Keratinocyte (primary cell): Measurements from ENCODE around the gene TENT5A. TPM values are rescaled to one million over a fixed set of nuclear protein-coding genes. Genes with fewer than 3 reads are reported as not detected.

Experiments
- DNase-seq: peaks from one replicate; pipeline ENCODE4 v3.0.0-alpha.2; 2011; ENCODE audit warnings: low read depth, missing footprints, low spot score
- FAIRE-seq: peaks from 2 replicates; lab custom pipeline; 2011; peaks lifted over from hg19 to GRCh38; lab: Jason Lieb, UNC
- H2AFZ ChIP-seq: 2 replicates; pipeline ENCODE4 v1.6.0; 2012; ENCODE audit warnings: low read length, control low read depth, inconsistent platforms; ENCODE audit not compliant: control insufficient read depth
- H3K27ac ChIP-seq: 2 replicates; pipeline ENCODE4 v1.5.1; 2011; ENCODE audit warnings: low read length; ENCODE audit not compliant: control insufficient read depth, insufficient read depth
- H3K27me3 ChIP-seq: 3 replicates; pipeline ENCODE4 v1.6.0; 2011; ENCODE audit warnings: low read length; ENCODE audit not compliant: control insufficient read depth, insufficient read depth; ENCODE audit errors: extremely low read depth
- H3K36me3 ChIP-seq, 2 experiments: 2 replicates in 1 of 2; 3 replicates in 1 of 2; pipeline ENCODE4 v1.5.1; 2011; ENCODE audit warnings: low read length in 2 of 2, mild to moderate bottlenecking in 1 of 2; ENCODE audit not compliant: control insufficient read depth in 2 of 2, insufficient read depth in 2 of 2; ENCODE audit errors: extremely low read depth in 1 of 2
- H3K4me1 ChIP-seq: 3 replicates; pipeline ENCODE4 v1.5.1; 2011; ENCODE audit warnings: low read length; ENCODE audit not compliant: control insufficient read depth, insufficient read depth; ENCODE audit errors: extremely low read depth
- H3K4me2 ChIP-seq: 3 replicates; pipeline ENCODE4 v1.6.0; 2011; ENCODE audit warnings: low read depth, low read length; ENCODE audit not compliant: control insufficient read depth, insufficient read depth; ENCODE audit errors: extremely low read depth
- H3K4me3 ChIP-seq, 3 experiments: fragments of 200-600 bp in 1 of 3; sonication (generic) in 1 of 3; 2 replicates in 2 of 3; 3 replicates in 1 of 3; pipeline ENCODE4 v1.5.1; 2011 to 2016; ENCODE audit warnings: low read length in 3 of 3, mild to moderate bottlenecking in 3 of 3, control low read depth in 2 of 3, inconsistent platforms in 1 of 3, low read depth in 1 of 3, mixed read lengths in 1 of 3, mixed run types in 1 of 3, moderate library complexity in 1 of 3; ENCODE audit not compliant: control insufficient read depth in 2 of 3, insufficient read depth in 2 of 3; ENCODE audit errors: extremely low read depth in 1 of 3
- H3K79me2 ChIP-seq: 2 replicates; pipeline ENCODE4 v1.6.0; 2012; ENCODE audit warnings: low read length; ENCODE audit not compliant: control insufficient read depth, insufficient read depth
- H3K9ac ChIP-seq: 3 replicates; pipeline ENCODE4 v1.6.0; 2011; ENCODE audit warnings: low read length; ENCODE audit not compliant: control insufficient read depth, insufficient read depth; ENCODE audit errors: extremely low read depth
- H3K9me1 ChIP-seq: 3 replicates; pipeline ENCODE4 v1.6.0; 2011; ENCODE audit warnings: low read length; ENCODE audit not compliant: control insufficient read depth, insufficient read depth; ENCODE audit errors: extremely low read depth
- H3K9me3 ChIP-seq: 2 replicates; pipeline ENCODE4 v1.5.1; 2012; ENCODE audit warnings: low read depth, low read length; ENCODE audit not compliant: control insufficient read depth
- H4K20me1 ChIP-seq: 3 replicates; pipeline ENCODE4 v1.6.0; 2011; ENCODE audit warnings: low read length; ENCODE audit not compliant: control insufficient read depth, insufficient read depth; ENCODE audit errors: extremely low read depth
- CTCF ChIP-seq, 3 experiments: IDR thresholded peaks in 1 of 3; conservative IDR thresholded peaks in 1 of 3; optimal IDR thresholded peaks in 1 of 3; 2 replicates in 2 of 3; 3 replicates in 1 of 3; pipeline versions ENCODE3 to v1.5.1; 2011; ENCODE audit warnings: low read length in 3 of 3, mild to moderate bottlenecking in 3 of 3, moderate library complexity in 2 of 3, control low read depth in 1 of 3, inconsistent platforms in 1 of 3; ENCODE audit not compliant: insufficient read depth in 2 of 3; ENCODE audit errors: extremely low read depth in 1 of 3
- EZH2 ChIP-seq: IDR thresholded peaks from one replicate; pipeline ENCODE4 v1.6.1; 2012; ENCODE audit warnings: inconsistent platforms, mild to moderate bottlenecking, low read length, moderate library complexity
- dilution Hi-C: fragments of 300-500 bp; cut with MboI; formaldehyde crosslinking; loops from one replicate; pipeline ENCODE4 v1.7.0; 2020; ENCODE audit warnings: low sequenced_read_pairs; ENCODE audit not compliant: extremely low pct_ligation_motif_present
- polyA plus RNA-seq, 5 experiments: library from polyadenylated mRNA; depleted of rRNA in 3 of 5; stranded (reverse) in 3 of 5; stranded (forward) in 1 of 5; unstranded in 1 of 5; fragments of >200 nt; gene quantifications; 1 replicate in 1 of 5; 2 replicates in 3 of 5; 3 replicates in 1 of 5; pipeline versions ENCODE4 v1.2.1 to v1.2.3, GENCODE V29; 2011 to 2012; ENCODE audit warnings: missing spikeins in 2 of 5, low read depth in 1 of 5, low replicate concordance in 1 of 5

The TENT5A gene
- polyA plus RNA-seq, 1 donor (not counting 4 experiments of a cell fraction or from before 2014, with no cell fraction given), result 1.6 TPM

DNA sequence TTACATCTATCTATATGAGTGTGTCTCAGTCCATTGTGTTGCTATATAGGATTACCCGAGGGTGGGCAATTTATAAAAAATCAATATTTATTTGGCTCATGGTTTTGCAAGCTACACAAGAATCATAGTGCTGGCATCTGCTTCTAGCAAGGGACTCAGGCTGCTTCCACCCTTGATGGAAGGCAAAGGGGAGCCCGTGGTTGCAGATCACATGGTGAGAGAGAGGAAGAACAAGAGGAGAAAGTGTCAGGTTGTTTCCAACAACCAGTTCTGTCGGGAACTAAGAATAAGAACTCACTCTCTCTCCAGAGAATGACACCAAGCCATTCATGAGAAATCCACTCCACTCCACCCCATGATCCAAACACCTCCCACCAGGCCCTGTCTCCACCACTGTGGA is 48.2 kb upstream of the TENT5A start:
- no peak for TF ChIP-seq CTCF (optimal IDR thresholded peaks at IDR 0.05 in 1 of 3, IDR thresholded peaks at IDR 0.05 in 1 of 3, conservative IDR thresholded peaks at IDR 0.05 in 1 of 3; ENCODE audit: extremely low read depth in 1 of 3, insufficient read depth in 2 of 3, low read length in 3 of 3)
- no peak for TF ChIP-seq EZH2
- Histone ChIP-seq H3K9ac (no peak overlapping the region), H3K4me3 (no peak overlapping the region), H3K4me1 (no peaks in the 10 kb centered on the region), H3K79me2 (no peaks in the 10 kb centered on the region), H3K4me2 (no peak overlapping the region), H3K9me3 (no peaks in the 10 kb centered on the region), H3K9me1 (no peaks in the 10 kb centered on the region), H4K20me1 (no peaks in the 10 kb centered on the region), H3K36me3 (no peaks in the 10 kb centered on the region), H3K27ac (no peak overlapping the region), H2AFZ (no peak overlapping the region), H3K27me3 (no peaks in the 10 kb centered on the region)
- FAIRE-seq, result no peak
- no peak for DNase-seq
- dilution Hi-C loops, result no loop called here

DNA sequence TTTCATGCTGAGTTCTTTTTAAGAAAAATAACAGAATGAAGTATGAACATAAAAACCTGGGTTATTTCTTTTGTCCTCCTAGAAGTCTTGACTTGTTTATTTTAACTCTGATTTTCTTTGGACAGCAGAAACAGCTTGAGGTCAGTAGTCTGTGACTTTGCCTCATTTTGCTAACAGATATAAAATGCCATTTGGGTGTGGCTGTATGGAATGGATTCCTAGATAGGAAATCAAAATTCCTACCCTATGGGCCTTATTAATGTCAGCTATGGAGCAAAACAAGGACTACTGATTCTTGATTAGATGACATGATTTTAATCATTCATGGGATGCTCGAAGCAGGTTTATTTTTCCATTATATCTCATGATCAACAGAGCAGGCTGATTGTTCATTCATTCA is 46.8 kb upstream of the TENT5A start:
- Histone ChIP-seq H3K36me3 (no peaks in the 10 kb centered on the region), H3K4me1 (no peaks in the 10 kb centered on the region), H3K27me3 (no peaks in the 10 kb centered on the region), H3K4me2 (no peak overlapping the region), H3K79me2 (no peaks in the 10 kb centered on the region), H4K20me1 (no peaks in the 10 kb centered on the region), H3K9me1 (no peaks in the 10 kb centered on the region), H3K9me3 (no peaks in the 10 kb centered on the region), H3K9ac (no peak overlapping the region), H2AFZ (no peak overlapping the region), H3K27ac (no peak overlapping the region), H3K4me3 (no peak overlapping the region)
- no peak for FAIRE-seq
- DNase-seq, result no peak
- dilution Hi-C loops, result no loop called here
- TF ChIP-seq CTCF (optimal IDR thresholded peaks at IDR 0.05 in 1 of 3, IDR thresholded peaks at IDR 0.05 in 1 of 3, conservative IDR thresholded peaks at IDR 0.05 in 1 of 3; ENCODE audit: extremely low read depth in 1 of 3, insufficient read depth in 2 of 3, low read length in 3 of 3), result no peak
- TF ChIP-seq EZH2, result no peak
